GM10266 (cell line): ENCODE measurements around the gene ZIC1.
A peak's percentile ranks its signal among the peaks of the same experiment; 100 is the strongest.

Experiments
- DNase-seq: peaks from one replicate; pipeline ENCODE4 v3.0.0; 2012; ENCODE audit errors: extremely low spot score
- TF ChIP-seq, protein P1 (sequence below): IDR thresholded peaks from 2 replicates; pipeline ENCODE4 v1.5.1; 2012; ENCODE audit warnings: mild to moderate bottlenecking, low read depth; ENCODE audit not compliant: control insufficient read depth, insufficient read depth; ENCODE audit errors: missing control alignments

Gene ZIC1

GRCh38 chr3:147421184-147421912, 12.2 kb downstream of the ZIC1 start:
- DNase-seq: no peak
- TF ChIP-seq, protein P1, sequence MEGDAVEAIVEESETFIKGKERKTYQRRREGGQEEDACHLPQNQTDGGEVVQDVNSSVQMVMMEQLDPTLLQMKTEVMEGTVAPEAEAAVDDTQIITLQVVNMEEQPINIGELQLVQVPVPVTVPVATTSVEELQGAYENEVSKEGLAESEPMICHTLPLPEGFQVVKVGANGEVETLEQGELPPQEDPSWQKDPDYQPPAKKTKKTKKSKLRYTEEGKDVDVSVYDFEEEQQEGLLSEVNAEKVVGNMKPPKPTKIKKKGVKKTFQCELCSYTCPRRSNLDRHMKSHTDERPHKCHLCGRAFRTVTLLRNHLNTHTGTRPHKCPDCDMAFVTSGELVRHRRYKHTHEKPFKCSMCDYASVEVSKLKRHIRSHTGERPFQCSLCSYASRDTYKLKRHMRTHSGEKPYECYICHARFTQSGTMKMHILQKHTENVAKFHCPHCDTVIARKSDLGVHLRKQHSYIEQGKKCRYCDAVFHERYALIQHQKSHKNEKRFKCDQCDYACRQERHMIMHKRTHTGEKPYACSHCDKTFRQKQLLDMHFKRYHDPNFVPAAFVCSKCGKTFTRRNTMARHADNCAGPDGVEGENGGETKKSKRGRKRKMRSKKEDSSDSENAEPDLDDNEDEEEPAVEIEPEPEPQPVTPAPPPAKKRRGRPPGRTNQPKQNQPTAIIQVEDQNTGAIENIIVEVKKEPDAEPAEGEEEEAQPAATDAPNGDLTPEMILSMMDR: no peak

GRCh38 chr3:147422196-147422595, 13.0 kb downstream of the ZIC1 start:
- TF ChIP-seq, protein P1: no peak
- peak; percentile 6 for DNase-seq

DNA sequence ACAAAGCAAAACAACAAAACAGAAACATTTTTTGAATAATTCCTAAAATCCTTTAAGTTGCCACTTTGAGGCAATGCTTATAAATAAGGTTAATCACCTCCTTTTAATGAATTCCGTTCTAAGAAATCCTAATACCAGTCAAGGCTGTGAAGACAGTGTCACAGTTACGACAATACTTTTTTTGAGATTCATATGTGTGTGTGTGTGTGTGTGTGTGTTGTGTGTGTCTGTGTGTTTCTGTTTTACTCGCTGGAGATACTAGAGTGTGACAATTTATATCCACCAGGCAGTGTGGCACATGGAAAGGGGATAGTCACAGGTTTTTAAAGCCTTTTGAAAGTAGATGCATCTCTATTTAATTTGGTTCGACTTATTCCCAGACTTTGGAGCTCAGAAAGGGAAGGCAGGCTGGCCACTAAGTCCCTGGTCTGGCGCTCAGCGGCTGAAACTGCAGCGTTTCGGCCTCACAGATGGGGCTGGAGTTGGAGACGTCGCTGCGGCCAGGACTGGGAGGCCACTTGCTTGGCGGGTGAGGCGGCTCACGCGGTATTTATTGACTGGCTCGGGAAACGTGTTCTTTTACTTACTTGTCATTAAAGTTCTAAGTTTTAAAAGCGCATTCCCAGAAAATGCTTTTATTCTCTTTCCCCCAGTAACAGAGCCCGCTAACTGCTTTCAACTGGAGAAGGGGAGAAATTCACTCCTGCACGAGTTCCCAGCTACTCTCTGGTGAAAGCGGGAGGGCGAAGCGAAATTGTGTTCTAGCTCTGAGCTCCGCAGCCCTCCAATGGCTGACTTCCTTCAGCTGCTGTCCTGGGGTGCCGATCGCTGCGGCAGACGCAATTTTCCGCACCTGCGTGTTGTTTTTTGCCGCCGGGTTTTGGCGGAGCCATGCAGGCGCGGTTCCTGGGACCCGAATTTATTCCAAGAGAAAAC, 13.7 kb downstream of the ZIC1 start:
- DNase-seq: peak; percentile 14
- TF ChIP-seq, protein P1: no peak

DNA sequence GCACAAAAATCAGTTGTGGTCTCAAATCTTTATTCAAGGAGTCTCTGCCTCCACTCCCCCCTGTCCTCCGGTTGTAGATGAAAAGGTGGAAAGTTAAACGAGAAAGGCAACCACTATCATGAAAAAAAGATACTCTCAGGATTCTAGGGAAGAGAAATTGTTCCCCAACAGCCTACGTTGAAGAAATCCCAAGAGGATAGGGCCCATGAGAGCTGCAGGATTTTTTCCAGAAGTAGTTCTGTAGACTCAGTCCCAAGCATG, 14.3 kb downstream of the ZIC1 start:
- TF ChIP-seq, protein P1: no peak
- DNase-seq: peak; percentile 11

GRCh38 chr3:147423798-147424580, 14.8 kb downstream of the ZIC1 start:
- peak; percentile 13 for DNase-seq
- TF ChIP-seq, protein P1: no peak

DNA sequence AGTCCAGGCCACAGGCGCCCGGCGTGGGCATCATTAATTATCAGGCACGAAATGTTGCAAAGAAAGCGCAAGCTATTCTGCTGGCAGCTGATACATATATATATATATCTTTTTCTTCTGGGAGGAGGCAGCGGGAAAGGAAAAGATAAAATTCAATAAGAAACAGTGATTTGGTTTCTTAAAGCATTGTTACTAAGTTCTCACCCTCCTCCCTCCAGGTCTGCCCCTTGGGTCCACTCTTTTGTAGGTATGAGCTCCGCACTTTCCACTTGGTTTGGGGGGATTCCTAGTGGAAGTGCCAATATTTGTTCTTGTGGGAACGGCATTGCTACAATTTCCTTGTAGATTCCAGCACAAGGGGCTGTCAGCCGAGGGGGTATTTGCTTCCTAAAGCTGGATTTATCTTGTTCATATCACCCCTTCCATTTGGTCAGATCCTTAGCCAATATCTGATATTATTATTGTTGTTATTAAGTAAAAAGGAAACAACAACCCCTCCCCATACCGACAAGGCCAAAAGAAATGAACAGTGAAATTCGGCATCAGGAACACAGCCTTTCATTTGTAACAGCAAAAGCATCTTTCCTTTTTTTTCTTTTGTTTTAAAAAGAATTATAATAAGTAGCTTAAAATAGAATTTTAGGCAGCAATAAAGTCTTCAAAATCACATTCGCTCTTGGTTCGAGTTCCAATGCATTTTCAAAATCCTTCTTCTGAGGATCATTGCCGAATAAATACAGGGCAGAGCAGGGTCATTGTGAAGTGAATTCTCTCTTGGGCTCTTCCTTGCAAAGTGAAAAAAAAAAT, 15.6 kb downstream of the ZIC1 start:
- TF ChIP-seq, protein P1: no peak
- DNase-seq: peak; percentile 5
